Activated CD4-positive, alpha-beta T cell treated with anti-CD3 and anti-CD28 coated beads, Interleukin-2, Interleukin-6, amounts not matched to agents 100 ng/mL and 50 ng/mL, durations not matched to agents 16 hours and 8 hours (primary cell): ENCODE measurements around the gene MYH6.
"Not testable (repeated sequence)": the region's sequence is repeated elsewhere in the genome, so short reads cannot be mapped to it uniquely, and the experiment has no call there.

Experiments
- DNase-seq: peaks from one replicate; pipeline ENCODE4 v3.0.0-alpha.2; 2020

Gene MYH6

GRCh38 chr14:23389396-23389795 is 18.7 kb downstream of the MYH6 start:
- no peak for DNase-seq

- no peak for DNase-seq
These were observed 19.1 kb downstream of the MYH6 start for GRCh38 chr14:23388996-23389395.

- DNase-seq = no peak
These were observed 19.9 kb downstream of the MYH6 start for GRCh38 chr14:23387916-23388882.

- DNase-seq = no peak
These were observed 21.1 kb downstream of the MYH6 start for GRCh38 chr14:23386999-23387398.

GRCh38 chr14:23386266-23386657 is 21.8 kb downstream of the MYH6 start:
- not testable (repeated sequence) for DNase-seq

- no peak for DNase-seq
These were observed 22.3 kb downstream of the MYH6 start for GRCh38 chr14:23385642-23386265.

- DNase-seq = no peak
These were observed 22.8 kb downstream of the MYH6 start for GRCh38 chr14:23385244-23385641.

- no peak for DNase-seq
These were observed 23.6 kb downstream of the MYH6 start for GRCh38 chr14:23384364-23385080.

- no peak for DNase-seq
These were observed 25.2 kb downstream of the MYH6 start for GRCh38 chr14:23382731-23383440.

- DNase-seq = no peak
These were observed 25.8 kb downstream of the MYH6 start for GRCh38 chr14:23382276-23382675.

- no peak for DNase-seq
These were observed 26.2 kb downstream of the MYH6 start for GRCh38 chr14:23381871-23382270.

- no peak for DNase-seq
These were observed 27.1 kb downstream of the MYH6 start for GRCh38 chr14:23380976-23381375.

GRCh38 chr14:23380197-23380914 is 27.7 kb downstream of the MYH6 start:
- DNase-seq = no peak

GRCh38 chr14:23379366-23380196 is 28.5 kb downstream of the MYH6 start:
- DNase-seq = peak; percentile 75

- no peak for DNase-seq
These were observed 29.4 kb downstream of the MYH6 start for GRCh38 chr14:23378612-23379220.

GRCh38 chr14:23377573-23378563 is 30.2 kb downstream of the MYH6 start:
- no peak for DNase-seq

GRCh38 chr14:23377198-23377550 is 30.9 kb downstream of the MYH6 start:
- DNase-seq = no peak

- DNase-seq = no peak
These were observed 31.4 kb downstream of the MYH6 start, which contains the start of gene CMTM5 for GRCh38 chr14:23376482-23377197. Gene CMTM5 (plus strand): TSS chr14:23377046. CDS start chr14:23377252, 206 bp downstream.
